ENCODE measurements around the gene SORBS2.

- TF ChIP-seq POLR2A (IDR thresholded peaks at IDR 0.05) = no peak
- TF ChIP-seq CTCF (IDR thresholded peaks at IDR 0.05) = no peak
These were observed 271.4 kb downstream of the SORBS2 start for GRCh38 chr4:185540487-185541120.

All from tibial nerve (tissue), 3 donors.